Mucosa of rectum (tissue), 2 donors: ENCODE measurements around the gene ARID1B.

Experiments used
- H3K27ac ChIP-seq, 2 donors: one replicate each; pipeline ENCODE4 v1.7.0; 2013; ENCODE audit warnings: inconsistent platforms in 2 of 2, low read depth in 2 of 2, low read length in 2 of 2
- H3K27me3 ChIP-seq, 2 donors: one replicate each; pipeline ENCODE4 v1.7.0; 2013; ENCODE audit warnings: low read length in 2 of 2; ENCODE audit not compliant: control insufficient read depth in 2 of 2, insufficient read depth in 2 of 2
- H3K36me3 ChIP-seq, 2 donors: one replicate each; pipeline ENCODE4 v1.7.0; 2013; ENCODE audit warnings: low read length in 2 of 2; ENCODE audit not compliant: control insufficient read depth in 2 of 2, insufficient read depth in 2 of 2
- H3K4me1 ChIP-seq, 2 donors: one replicate each; pipeline ENCODE4 v1.7.0; 2013; ENCODE audit warnings: low read length in 2 of 2, mild to moderate bottlenecking in 1 of 2; ENCODE audit not compliant: control insufficient read depth in 2 of 2, insufficient read depth in 2 of 2
- H3K4me3 ChIP-seq, 2 donors: one replicate each; pipeline ENCODE4 v1.7.0; 2013; ENCODE audit warnings: low read length in 2 of 2
- H3K9ac ChIP-seq, 2 donors: one replicate each; pipeline ENCODE4 v1.7.0; 2013; ENCODE audit warnings: low read length in 2 of 2, low read depth in 1 of 2, mild to moderate bottlenecking in 1 of 2
- H3K9me3 ChIP-seq, 2 donors: one replicate each; pipeline ENCODE4 v1.7.0; 2013; ENCODE audit warnings: low read length in 2 of 2; ENCODE audit not compliant: control insufficient read depth in 2 of 2
- donor health status: healthy.
- donor health status: Normal muscosa, but diverticular disease.

Gene ARID1B

DNA sequence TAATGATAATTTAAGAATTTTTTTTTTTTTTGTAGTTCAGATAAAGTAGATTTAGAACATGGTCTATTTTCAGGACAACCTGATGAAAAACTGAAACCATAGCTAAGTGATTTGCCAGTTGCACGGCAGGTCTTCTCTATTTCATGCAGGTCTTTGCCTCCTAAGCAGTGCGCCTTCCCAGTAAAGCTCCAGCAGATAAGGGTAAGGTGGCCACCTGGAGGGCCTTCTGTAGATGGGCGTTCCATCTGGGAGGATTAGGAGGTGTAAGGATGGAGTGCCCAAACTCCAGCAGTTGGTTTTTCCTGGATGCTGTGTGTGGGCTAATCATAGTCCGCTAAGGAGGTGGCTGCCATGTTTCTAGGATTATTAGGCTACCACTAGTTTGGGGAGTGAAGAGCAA lies 107.1 kb downstream of the ARID1B start:
- Histone ChIP-seq H3K9ac (no peak overlapping the region), H3K27me3 (no peaks in the 10 kb centered on the region), H3K27ac (no peak overlapping the region), H3K4me1 (peaks cover 2 to 10% of the 10 kb centered on the region in 2 donors), H3K36me3 (no peaks in the 10 kb centered on the region), H3K9me3 (no peaks in the 10 kb centered on the region), H3K4me3 (no peak overlapping the region)

DNA sequence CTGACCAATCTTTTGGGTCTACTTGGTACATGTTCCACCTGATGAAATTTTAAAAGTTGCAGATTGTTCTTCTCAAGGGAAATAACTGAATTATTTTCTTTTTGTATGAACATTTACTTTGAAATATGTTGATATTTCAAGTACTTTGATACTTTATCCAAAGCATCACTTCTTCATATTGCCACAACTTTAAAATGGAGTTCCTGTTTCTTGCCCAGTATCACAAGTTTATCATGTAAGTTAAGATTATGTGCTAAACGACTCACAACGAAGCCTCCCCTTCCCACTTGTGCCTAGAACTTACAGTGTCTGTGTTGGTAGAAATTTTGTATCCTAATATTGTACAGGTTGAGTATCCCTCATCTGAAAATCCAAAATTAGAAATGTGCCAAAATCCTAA lies 108.4 kb downstream of the ARID1B start:
- Histone ChIP-seq H3K4me3 (no peak overlapping the region), H3K36me3 (no peaks in the 10 kb centered on the region), H3K27ac (no peak overlapping the region), H3K27me3 (no peaks in the 10 kb centered on the region), H3K9me3 (no peaks in the 10 kb centered on the region), H3K9ac (no peak overlapping the region), H3K4me1 (peaks cover 0 to 10% of the 10 kb centered on the region in 2 donors)

GRCh38 chr6:156886409-156886808 lies 109.2 kb downstream of the ARID1B start:
- Histone ChIP-seq H3K9ac (no peak overlapping the region), H3K4me1 (peaks cover 0 to 10% of the 10 kb centered on the region in 2 donors), H3K27me3 (no peaks in the 10 kb centered on the region), H3K27ac (no peak overlapping the region), H3K9me3 (no peaks in the 10 kb centered on the region), H3K36me3 (no peaks in the 10 kb centered on the region), H3K4me3 (no peak overlapping the region)

- Histone ChIP-seq H3K4me1 (peaks cover 0 to 10% of the 10 kb centered on the region in 2 donors), H3K4me3 (no peak overlapping the region), H3K36me3 (no peaks in the 10 kb centered on the region), H3K27ac (no peak overlapping the region), H3K9ac (no peak overlapping the region), H3K9me3 (no peaks in the 10 kb centered on the region), H3K27me3 (no peaks in the 10 kb centered on the region)
Measured at GRCh38 chr6:156887623-156888269, 110.6 kb downstream of the ARID1B start.

- H3K9ac ChIP-seq = no peak overlapping the region
- peaks cover 0 to under 1% of the 10 kb centered on the region in 2 donors for H3K4me1 ChIP-seq
- no peaks in the 10 kb centered on the region for H3K9me3 ChIP-seq
- no peaks in the 10 kb centered on the region for H3K36me3 ChIP-seq
- no peak overlapping the region for H3K27ac ChIP-seq
- H3K27me3 ChIP-seq = no peaks in the 10 kb centered on the region
- no peak overlapping the region for H3K4me3 ChIP-seq
Measured at GRCh38 chr6:156889469-156889868, 112.3 kb downstream of the ARID1B start.

- Histone ChIP-seq H3K4me3 (no peak overlapping the region), H3K27ac (no peak overlapping the region), H3K9ac (no peak overlapping the region), H3K27me3 (no peaks in the 10 kb centered on the region), H3K9me3 (no peaks in the 10 kb centered on the region), H3K36me3 (no peaks in the 10 kb centered on the region), H3K4me1 (no peaks in the 10 kb centered on the region)
Measured at GRCh38 chr6:156889986-156890385, 112.8 kb downstream of the ARID1B start.

DNA sequence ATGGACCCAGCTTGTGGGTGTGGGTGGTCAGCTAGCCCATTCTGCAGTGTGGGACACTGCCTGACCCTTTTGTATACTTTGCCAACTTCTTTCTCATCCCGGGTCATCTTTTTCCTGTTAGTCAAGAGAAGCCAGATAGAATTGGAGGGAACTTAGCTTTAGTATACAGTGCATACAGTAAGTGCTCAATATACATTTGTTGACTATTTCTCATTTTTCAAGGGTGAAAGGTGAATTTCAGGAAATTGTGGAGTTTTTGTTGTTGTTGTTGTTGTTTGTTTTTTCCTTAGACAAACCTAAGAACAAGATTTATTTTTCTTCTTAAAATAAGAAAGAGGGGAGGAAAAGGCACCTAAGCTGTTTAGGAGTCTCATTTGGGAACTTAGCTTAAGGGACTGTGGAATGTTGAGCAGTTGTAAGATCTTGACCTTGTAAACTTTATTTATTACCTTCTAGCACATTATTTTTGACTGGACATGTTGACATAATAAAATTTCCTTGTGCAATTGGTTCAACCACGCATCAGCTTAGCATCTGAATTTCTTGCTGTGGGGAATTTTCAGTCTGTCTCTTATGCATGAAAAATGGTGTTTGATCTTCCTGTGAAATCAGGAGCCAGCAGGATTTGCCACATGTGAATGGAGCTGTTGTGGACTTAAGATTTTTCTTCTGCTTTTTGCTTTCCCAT lies 113.6 kb downstream of the ARID1B start:
- H3K4me3 ChIP-seq = no peak overlapping the region
- H3K27me3 ChIP-seq = no peaks in the 10 kb centered on the region
- no peak overlapping the region for H3K27ac ChIP-seq
- H3K9me3 ChIP-seq = no peaks in the 10 kb centered on the region
- no peaks in the 10 kb centered on the region for H3K4me1 ChIP-seq
- no peak overlapping the region for H3K9ac ChIP-seq
- H3K36me3 ChIP-seq = no peaks in the 10 kb centered on the region

DNA sequence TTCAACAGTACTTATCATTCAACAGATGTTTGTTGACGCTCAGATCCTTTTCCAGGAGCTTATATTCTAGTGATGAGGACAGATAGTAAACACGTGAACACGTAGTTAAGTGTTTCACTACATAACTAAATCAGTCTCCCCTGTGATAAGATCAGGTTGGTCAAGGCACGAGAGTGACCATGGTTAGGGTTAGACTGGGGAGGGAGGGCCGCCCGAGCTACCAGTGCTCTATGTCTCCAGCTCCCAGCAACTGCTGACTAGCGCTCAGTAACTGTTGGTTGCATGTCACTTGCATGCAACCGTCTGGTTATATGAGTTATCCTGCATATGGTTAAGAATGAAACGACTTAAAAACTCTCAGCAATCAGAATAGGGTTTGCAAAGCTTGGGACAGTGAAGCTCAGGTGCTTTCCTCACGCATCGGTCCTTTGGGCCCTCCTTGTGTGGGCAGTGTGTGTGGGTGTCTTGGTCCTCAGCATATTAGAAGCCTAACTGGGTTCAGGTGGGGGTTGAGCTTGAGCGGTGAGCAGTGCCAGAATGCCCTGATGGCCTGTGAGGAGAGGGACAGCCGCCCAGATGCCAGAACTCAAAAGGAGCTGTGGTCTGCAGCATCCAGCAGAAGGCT lies 120.8 kb downstream of the ARID1B start:
- no peak overlapping the region for H3K27ac ChIP-seq
- H3K9ac ChIP-seq = no peak overlapping the region
- H3K27me3 ChIP-seq = no peaks in the 10 kb centered on the region
- H3K9me3 ChIP-seq = no peaks in the 10 kb centered on the region
- H3K4me1 ChIP-seq = no peaks in the 10 kb centered on the region
- no peaks in the 10 kb centered on the region for H3K36me3 ChIP-seq
- no peak overlapping the region for H3K4me3 ChIP-seq

DNA sequence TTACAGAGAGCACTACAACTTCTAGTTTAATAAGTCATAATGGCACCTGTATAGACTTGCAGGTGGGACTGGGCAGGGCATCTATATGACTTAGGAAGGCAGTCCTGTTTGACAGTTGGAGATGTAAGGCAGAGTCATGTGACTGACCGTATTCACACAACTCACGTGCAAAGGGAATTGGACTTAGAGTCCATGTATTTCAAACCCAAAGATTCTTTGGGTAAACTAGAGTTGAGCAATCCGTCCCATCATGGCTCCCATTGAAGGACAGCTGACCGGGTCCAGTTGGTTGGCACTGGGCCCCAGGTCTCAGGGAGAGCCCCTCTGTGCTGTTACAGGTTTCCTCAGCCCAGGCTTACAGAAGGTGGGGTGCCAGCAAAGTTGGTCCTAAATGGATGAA lies 121.9 kb downstream of the ARID1B start:
- no peak overlapping the region for H3K4me3 ChIP-seq
- no peaks in the 10 kb centered on the region for H3K27me3 ChIP-seq
- H3K27ac ChIP-seq = no peak overlapping the region
- no peaks in the 10 kb centered on the region for H3K36me3 ChIP-seq
- H3K4me1 ChIP-seq = no peaks in the 10 kb centered on the region
- H3K9ac ChIP-seq = no peak overlapping the region
- no peaks in the 10 kb centered on the region for H3K9me3 ChIP-seq

- H3K27me3 ChIP-seq = no peaks in the 10 kb centered on the region
- no peaks in the 10 kb centered on the region for H3K4me1 ChIP-seq
- H3K27ac ChIP-seq = no peak overlapping the region
- no peak overlapping the region for H3K4me3 ChIP-seq
- H3K9ac ChIP-seq = no peak overlapping the region
- H3K9me3 ChIP-seq = no peaks in the 10 kb centered on the region
- H3K36me3 ChIP-seq = no peaks in the 10 kb centered on the region
Measured at GRCh38 chr6:156899532-156900135, 122.5 kb downstream of the ARID1B start.
